Upper lobe of right lung (tissue), 1 donor: ENCODE results near the gene KRT12. TPM values are rescaled to one million over a fixed set of nuclear protein-coding genes. Genes with fewer than 3 reads are reported as not detected.

Experiments used
- ATAC-seq: fragments of 200-7000 bp; cut with Tn5 transposase; one replicate; pipeline ENCODE4 v1.9.1; 2020; ENCODE audit warnings: mild to moderate bottlenecking, moderate library complexity
- DNase-seq: peaks from one replicate; pipeline ENCODE4 v3.0.0-alpha.2; 2020
- H3K27ac ChIP-seq: fragments of 200-600 bp; one replicate; pipeline ENCODE4 v1.8.0; 2022
- H3K27me3 ChIP-seq: fragments of 200-600 bp; one replicate; pipeline ENCODE4 v1.8.0; 2022; ENCODE audit warnings: mild to moderate bottlenecking
- H3K36me3 ChIP-seq: fragments of 200-600 bp; one replicate; pipeline ENCODE4 v1.8.0; 2022
- H3K4me1 ChIP-seq: fragments of 200-600 bp; one replicate; pipeline ENCODE4 v1.8.0; 2022
- H3K4me3 ChIP-seq: fragments of 200-600 bp; one replicate; pipeline ENCODE4 v1.8.0; 2022; ENCODE audit warnings: mild to moderate bottlenecking
- H3K9me3 ChIP-seq: fragments of 200-600 bp; one replicate; pipeline ENCODE4 v1.8.0; 2022
- intact Hi-C: fragments of 100-400 bp; cut with DNase I; formaldehyde crosslinking; loops from one replicate; pipeline ENCODE4 v1.11.0; 2022
- total RNA-seq: library from RNA; stranded (reverse); fragmentation: NEBNext Ultra II Directional; extraction: Animal tissue kit (Norgen Biotek cat#: 25700); gene quantifications from one replicate; pipeline ENCODE4 v1.2.1, GENCODE V29; 2021
- TF ChIP-seq, protein P1 (sequence below): fragments of 200-600 bp; IDR thresholded peaks from one replicate; pipeline ENCODE4 v1.8.0; 2022; ENCODE audit warnings: antibody characterized with exemption
- donor health status: DM: no; HTN: yes; CAD: no; lungs with severe emphysema.

The KRT12 gene
- total RNA-seq, 1 donor from 2014 or later: not detected

DNA sequence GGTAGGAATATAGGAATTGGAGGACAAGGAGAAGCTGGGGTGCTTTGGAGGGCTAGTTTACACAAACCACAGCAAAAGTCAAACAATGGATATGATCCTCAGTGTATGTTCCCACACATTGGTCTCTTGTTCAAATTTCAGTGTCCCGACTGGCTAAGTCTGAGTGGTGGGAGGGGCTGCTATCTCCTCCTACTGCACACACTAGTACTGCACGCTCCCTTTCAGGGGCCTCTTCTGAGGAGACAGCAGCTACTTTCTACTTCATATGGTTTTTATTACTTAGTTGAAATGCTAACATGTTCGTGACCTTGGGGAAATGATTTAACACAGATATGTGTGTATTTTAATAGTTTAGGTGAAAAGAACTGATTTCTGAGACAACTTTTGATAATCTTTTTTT lies 25.8 kb downstream of the KRT12 start:
- H3K27ac ChIP-seq: no peak overlapping the region
- H3K9me3 ChIP-seq: no peaks in the 10 kb centered on the region
- H3K4me3 ChIP-seq: no peak overlapping the region
- DNase-seq (no peak), ATAC-seq (no peak)
- TF ChIP-seq, protein P1, sequence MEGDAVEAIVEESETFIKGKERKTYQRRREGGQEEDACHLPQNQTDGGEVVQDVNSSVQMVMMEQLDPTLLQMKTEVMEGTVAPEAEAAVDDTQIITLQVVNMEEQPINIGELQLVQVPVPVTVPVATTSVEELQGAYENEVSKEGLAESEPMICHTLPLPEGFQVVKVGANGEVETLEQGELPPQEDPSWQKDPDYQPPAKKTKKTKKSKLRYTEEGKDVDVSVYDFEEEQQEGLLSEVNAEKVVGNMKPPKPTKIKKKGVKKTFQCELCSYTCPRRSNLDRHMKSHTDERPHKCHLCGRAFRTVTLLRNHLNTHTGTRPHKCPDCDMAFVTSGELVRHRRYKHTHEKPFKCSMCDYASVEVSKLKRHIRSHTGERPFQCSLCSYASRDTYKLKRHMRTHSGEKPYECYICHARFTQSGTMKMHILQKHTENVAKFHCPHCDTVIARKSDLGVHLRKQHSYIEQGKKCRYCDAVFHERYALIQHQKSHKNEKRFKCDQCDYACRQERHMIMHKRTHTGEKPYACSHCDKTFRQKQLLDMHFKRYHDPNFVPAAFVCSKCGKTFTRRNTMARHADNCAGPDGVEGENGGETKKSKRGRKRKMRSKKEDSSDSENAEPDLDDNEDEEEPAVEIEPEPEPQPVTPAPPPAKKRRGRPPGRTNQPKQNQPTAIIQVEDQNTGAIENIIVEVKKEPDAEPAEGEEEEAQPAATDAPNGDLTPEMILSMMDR: no peak
- H3K4me1 ChIP-seq: no peaks in the 10 kb centered on the region
- H3K36me3 ChIP-seq: no peaks in the 10 kb centered on the region
- intact Hi-C loops: no loop called here
- no peaks in the 10 kb centered on the region for H3K27me3 ChIP-seq

DNA sequence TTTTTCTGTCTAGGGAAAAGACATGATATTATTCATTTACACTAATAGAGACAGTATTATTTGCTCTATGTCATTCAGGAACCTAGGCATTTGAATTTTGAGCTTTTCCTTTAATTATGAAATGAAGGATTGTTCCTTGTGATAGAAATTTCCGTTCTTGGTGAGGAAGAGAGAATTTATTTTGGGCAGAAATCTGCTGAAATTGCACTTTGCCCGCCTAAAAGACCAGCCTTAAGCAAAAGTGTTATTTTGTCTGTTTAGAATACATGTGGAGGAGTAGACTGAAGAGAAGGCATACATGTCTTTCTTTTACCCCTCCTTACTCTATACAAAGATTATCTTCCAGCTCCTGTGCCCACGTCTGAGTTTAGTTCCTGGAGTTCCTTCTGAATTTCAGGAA lies 27.8 kb downstream of the KRT12 start:
- intact Hi-C loops: no loop called here

DNA sequence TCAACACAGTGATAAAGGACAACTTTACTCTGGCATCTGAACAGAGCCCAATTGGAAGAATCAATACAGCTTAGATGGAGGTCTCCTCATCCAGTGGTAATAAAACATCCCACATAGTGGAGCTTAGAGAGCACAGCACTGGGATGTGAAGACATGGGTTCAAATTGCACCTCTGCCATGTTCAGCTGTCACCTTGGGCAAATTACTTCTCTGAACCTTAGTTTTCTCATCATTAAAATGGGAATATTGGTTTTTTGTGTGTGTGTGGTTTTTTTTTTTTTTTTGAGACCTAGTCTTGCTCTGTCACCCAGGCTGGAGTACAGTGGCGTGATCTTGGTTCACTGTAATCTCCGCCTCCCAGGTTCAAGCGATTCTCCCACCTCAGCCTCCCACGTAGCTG lies 31.0 kb downstream of the KRT12 start:
- H3K9me3 ChIP-seq: no peaks in the 10 kb centered on the region
- ATAC-seq (no peak), DNase-seq (no peak)
- H3K36me3 ChIP-seq: no peaks in the 10 kb centered on the region
- H3K27ac ChIP-seq: no peak overlapping the region
- intact Hi-C loops: no loop called here
- H3K4me3 ChIP-seq: no peak overlapping the region
- no peaks in the 10 kb centered on the region for H3K4me1 ChIP-seq
- H3K27me3 ChIP-seq: no peaks in the 10 kb centered on the region
- TF ChIP-seq, protein P1: no peak

More for the DNA sequence above, 27.8 kb downstream of the KRT12 start:
- DNase-seq (no peak), ATAC-seq (no peak)
- Histone ChIP-seq H3K4me3 (no peak overlapping the region), H3K27ac (no peak overlapping the region), H3K27me3 (no peaks in the 10 kb centered on the region), H3K36me3 (no peaks in the 10 kb centered on the region), H3K4me1 (no peaks in the 10 kb centered on the region), H3K9me3 (no peaks in the 10 kb centered on the region)
- TF ChIP-seq, protein P1: no peak

DNA sequence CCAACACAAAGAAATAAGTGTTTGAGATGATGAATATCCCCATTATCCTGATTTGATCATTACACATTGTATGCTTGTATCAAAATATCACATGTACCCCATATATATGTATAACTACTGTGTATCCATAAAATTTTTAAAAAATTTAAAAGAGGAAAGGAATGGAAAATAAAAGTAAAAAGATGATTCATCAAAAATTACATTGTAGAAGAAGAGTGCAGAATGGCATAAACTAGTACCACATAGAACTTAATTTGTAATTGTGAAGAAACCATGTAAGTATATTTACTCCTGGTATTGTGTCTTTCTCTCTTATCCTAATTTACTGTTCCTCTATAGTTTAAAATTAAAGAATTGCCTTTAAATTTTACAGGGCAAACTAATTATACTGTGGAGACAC lies 33.1 kb downstream of the KRT12 start:
- TF ChIP-seq, protein P1: no peak
- intact Hi-C loops: no loop called here
- Histone ChIP-seq H3K27ac (no peak overlapping the region), H3K36me3 (no peaks in the 10 kb centered on the region), H3K9me3 (no peaks in the 10 kb centered on the region), H3K27me3 (no peaks in the 10 kb centered on the region), H3K4me3 (no peak overlapping the region), H3K4me1 (no peaks in the 10 kb centered on the region)
- DNase-seq (no peak), ATAC-seq (no peak)

DNA sequence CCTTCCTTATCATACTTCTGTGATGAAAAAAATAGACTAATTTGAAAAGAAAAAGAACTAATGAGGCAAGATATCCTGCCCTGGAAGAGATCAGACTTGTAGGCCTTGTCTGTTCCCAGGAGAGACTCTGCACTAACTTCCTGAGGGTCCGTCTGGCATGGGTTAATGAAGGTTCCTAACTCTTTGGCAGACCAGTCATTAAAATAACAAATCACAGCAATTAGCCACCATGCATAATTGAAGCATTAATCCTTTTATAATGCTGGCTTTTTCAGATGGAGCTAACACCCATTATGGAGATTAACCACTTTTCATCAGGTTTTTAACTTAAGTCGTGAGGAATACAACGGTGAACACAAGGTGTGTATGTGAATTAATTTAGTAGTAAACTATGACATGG lies 34.2 kb downstream of the KRT12 start:
- TF ChIP-seq, protein P1: no peak
- H3K4me3 ChIP-seq: no peak overlapping the region
- intact Hi-C loops: no loop called here
- H3K9me3 ChIP-seq: no peaks in the 10 kb centered on the region
- no peak overlapping the region for H3K27ac ChIP-seq
- no peaks in the 10 kb centered on the region for H3K36me3 ChIP-seq
- H3K27me3 ChIP-seq: no peaks in the 10 kb centered on the region
- DNase-seq (no peak), ATAC-seq (no peak)
- no peaks in the 10 kb centered on the region for H3K4me1 ChIP-seq

DNA sequence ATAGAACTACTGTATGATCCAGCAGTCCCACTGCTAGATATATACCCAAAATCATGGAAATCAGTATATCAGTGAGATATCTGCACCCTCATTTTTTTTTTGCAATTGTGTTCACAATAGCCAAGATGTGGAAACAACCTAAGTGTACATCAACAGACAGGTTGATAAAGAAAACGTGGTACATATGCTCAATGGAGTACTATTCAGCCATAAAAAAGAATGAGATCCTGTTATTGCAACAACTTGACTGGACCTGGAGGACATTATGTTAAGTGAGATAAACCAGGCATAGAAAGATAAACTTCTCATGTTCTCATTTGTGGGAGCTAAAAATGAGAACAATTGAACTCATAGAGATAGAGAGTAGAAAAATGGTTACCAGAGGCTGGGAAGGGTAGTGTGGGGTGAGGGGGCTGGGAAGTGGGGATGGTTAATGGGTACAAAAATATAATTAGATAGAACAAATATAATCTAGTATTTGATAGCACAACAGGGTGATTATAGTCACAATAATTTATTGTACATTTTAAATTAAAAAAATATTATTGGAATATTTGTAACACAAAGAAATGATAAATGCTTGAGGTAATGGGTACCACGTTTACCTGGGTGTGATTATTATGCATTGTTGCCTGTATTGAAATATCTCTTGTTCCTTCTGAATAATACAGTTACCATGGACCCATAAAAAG lies 36.8 kb downstream of the KRT12 start:
- intact Hi-C loops: no loop called here
- H3K27ac ChIP-seq: no peak overlapping the region
- H3K36me3 ChIP-seq: no peaks in the 10 kb centered on the region
- H3K4me1 ChIP-seq: no peaks in the 10 kb centered on the region
- no peaks in the 10 kb centered on the region for H3K9me3 ChIP-seq
- no peak for DNase-seq
- TF ChIP-seq, protein P1: no peak
- H3K27me3 ChIP-seq: no peaks in the 10 kb centered on the region
- no peak overlapping the region for H3K4me3 ChIP-seq
- ATAC-seq: no peak
